Measurements from ENCODE around the gene CIC.

Gene CIC

DNA sequence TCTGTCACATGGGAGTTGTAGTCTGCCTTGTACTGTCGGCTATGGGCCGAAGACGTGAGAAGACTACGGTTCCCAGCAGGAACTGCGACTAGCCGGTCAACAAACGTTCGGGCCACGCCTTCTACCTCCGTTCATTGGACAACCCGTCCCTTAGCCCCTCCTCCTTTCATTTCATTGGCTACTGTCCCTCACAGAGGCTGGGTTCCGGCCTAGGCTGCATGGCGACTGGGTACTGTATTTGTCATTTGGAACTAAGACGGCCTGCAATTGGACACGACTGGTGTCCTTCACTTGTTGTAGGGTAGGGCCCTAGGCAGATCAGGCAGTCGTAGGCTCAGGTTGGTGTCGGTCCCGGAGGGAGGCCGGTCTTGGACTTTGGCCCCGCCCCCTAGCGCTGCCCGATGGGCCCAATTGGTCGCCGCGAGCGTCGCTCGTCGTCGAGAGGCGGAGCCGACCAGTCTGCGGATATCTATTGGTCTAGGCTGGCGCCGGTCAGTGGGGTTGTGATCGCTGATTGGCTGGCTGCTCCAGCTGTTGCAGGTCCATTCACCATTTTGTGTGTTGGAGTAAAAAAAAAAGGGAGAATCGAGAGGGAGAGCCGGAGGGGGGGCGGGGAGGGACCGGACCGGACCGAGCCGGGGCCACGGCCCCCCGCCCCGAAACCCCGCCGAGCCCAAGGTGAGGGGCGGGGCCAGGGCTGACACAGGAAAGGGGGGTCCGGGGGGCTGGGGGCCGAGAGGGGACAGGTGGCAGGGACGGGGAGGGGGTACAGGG lies at the start of gene CIC:
Gene CIC (plus strand): TSS at position 549 of the 774 bp plus-strand sequence. CDS start 2,532 bp downstream, outside the sequence.
- H3K4me1 ChIP-seq (ENCODE audit: control insufficient read depth, low read depth, low read length), result peaks cover 9% of the 10 kb centered on the region
- peak within 1 kb of the TSS; percentile 100 for H3K27ac ChIP-seq (ENCODE audit: low read length)
- H3K4me3 ChIP-seq (ENCODE audit: low read length), result peak within 1 kb of the TSS; percentile 97
- H3K36me3 ChIP-seq (ENCODE audit: control insufficient read depth, low read depth, low read length), result no peaks in the 10 kb centered on the region
- no peaks in the 10 kb centered on the region for H3K27me3 ChIP-seq (ENCODE audit: control insufficient read depth, insufficient read depth, low read length)
- H3K9me3 ChIP-seq (ENCODE audit: control insufficient read depth, low read depth, low read length), result no peaks in the 10 kb centered on the region
- H3K9ac ChIP-seq (ENCODE audit: low read length), result peak within 1 kb of the TSS; percentile 99

DNA sequence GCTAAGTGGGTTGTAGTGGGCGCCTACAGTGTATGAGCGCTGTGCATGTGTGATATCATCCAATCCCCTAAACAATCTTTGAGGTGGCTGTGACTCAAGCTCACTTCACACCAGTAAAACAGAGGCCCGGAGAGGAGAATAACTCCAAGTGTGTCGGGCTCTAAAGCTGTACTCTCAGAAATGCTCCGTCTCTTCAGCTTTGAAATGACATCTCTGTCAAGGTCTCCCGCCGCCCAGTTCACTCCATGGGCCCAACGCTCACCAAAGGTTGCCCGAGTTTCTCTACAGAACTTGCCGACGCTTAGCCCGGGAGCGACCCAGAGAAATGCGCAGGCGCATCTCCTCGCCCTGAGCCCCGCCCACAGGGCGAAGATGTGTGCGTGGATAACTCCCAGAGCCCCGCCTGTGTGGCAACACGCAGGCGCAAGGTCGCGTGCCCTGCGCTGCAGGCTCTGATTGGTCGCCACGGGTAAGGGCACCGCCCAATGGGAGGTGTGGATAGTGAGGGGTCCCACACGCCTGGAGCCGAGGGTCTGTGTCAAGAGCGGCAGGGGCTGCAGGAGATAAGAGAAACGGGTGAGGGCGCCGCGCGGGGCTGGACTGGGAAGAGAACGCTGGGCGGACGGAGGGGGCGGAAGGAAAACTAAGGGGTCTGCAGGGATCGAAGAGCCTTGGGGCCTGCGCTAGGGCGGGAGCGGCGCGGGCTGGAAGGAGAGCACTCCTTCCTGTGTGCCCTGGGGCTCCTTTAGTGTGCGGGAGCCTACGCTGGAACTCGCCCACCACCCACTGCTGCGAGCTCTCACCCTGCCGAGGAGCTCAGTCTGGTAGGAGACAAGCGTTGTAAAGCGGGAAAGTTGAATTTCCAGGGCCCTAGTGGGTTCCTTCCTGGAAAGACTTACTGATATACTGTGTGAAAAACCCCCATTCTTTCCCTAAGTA lies 49.0 kb upstream of the CIC start, which contains the start of gene ZNF526:
Gene ZNF526 (plus strand): TSS at position 501 of the 939 bp plus-strand sequence. CDS start 4,092 bp downstream, outside the sequence.
- H3K9me3 ChIP-seq (ENCODE audit: control insufficient read depth, low read depth, low read length), result no peaks in the 10 kb centered on the region
- H3K27me3 ChIP-seq (ENCODE audit: control insufficient read depth, insufficient read depth, low read length), result no peaks in the 10 kb centered on the region
- peak within 1 kb of the TSS; percentile 88 for H3K9ac ChIP-seq (ENCODE audit: low read length)
- H3K4me3 ChIP-seq (ENCODE audit: low read length), result peak within 1 kb of the TSS; percentile 92
- peak within 1 kb of the TSS; percentile 51 for H3K27ac ChIP-seq (ENCODE audit: low read length)
- peaks cover 8% of the 10 kb centered on the region for H3K4me1 ChIP-seq (ENCODE audit: control insufficient read depth, low read depth, low read length)
- H3K36me3 ChIP-seq (ENCODE audit: control insufficient read depth, low read depth, low read length), result peaks cover 11% of the 10 kb centered on the region

GRCh38 chr19:42220751-42221097 lies 48.3 kb upstream of the CIC start:
- Histone ChIP-seq H3K4me1 (ENCODE audit: control insufficient read depth, low read depth, low read length) (peaks cover 8% of the 10 kb centered on the region), H3K36me3 (ENCODE audit: control insufficient read depth, low read depth, low read length) (peaks cover 13% of the 10 kb centered on the region), H3K4me3 (ENCODE audit: low read length) (peak overlapping the region; percentile 92), H3K9me3 (ENCODE audit: control insufficient read depth, low read depth, low read length) (no peaks in the 10 kb centered on the region), H3K27ac (ENCODE audit: low read length) (peak overlapping the region; percentile 51), H3K9ac (ENCODE audit: low read length) (peak overlapping the region; percentile 88), H3K27me3 (ENCODE audit: control insufficient read depth, insufficient read depth, low read length) (no peaks in the 10 kb centered on the region)

GRCh38 chr19:42224940-42225717 lies 43.9 kb upstream of the CIC start:
- Histone ChIP-seq H3K27me3 (ENCODE audit: control insufficient read depth, insufficient read depth, low read length) (no peaks in the 10 kb centered on the region), H3K9me3 (ENCODE audit: control insufficient read depth, low read depth, low read length) (no peaks in the 10 kb centered on the region), H3K36me3 (ENCODE audit: control insufficient read depth, low read depth, low read length) (peaks cover 35% of the 10 kb centered on the region), H3K9ac (ENCODE audit: low read length) (no peak overlapping the region), H3K4me1 (ENCODE audit: control insufficient read depth, low read depth, low read length) (no peaks in the 10 kb centered on the region), H3K27ac (ENCODE audit: low read length) (no peak overlapping the region), H3K4me3 (ENCODE audit: low read length) (no peak overlapping the region)

DNA sequence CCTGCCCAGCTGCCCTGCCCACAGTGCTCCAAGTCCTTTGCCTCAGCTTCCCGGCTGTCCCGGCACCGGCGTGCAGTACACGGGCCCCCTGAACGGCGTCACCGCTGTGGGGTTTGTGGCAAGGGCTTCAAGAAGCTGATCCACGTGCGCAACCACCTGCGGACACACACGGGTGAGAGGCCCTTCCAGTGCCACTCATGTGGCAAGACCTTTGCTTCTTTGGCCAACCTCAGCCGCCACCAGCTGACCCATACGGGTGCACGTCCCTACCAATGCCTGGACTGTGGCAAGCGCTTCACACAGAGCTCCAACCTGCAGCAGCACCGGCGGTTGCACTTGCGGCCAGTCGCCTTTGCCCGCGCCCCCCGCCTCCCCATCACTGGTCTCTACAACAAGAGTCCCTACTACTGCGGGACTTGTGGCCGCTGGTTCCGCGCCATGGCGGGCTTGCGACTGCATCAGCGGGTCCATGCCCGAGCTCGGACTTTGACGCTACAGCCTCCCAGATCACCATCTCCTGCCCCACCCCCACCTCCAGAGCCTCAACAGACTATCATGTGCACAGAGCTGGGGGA lies 43.2 kb upstream of the CIC start:
- no peaks in the 10 kb centered on the region for H3K4me1 ChIP-seq (ENCODE audit: control insufficient read depth, low read depth, low read length)
- H3K27ac ChIP-seq (ENCODE audit: low read length), result no peak overlapping the region
- no peak overlapping the region for H3K4me3 ChIP-seq (ENCODE audit: low read length)
- no peaks in the 10 kb centered on the region for H3K27me3 ChIP-seq (ENCODE audit: control insufficient read depth, insufficient read depth, low read length)
- no peaks in the 10 kb centered on the region for H3K9me3 ChIP-seq (ENCODE audit: control insufficient read depth, low read depth, low read length)
- H3K9ac ChIP-seq (ENCODE audit: low read length), result no peak overlapping the region
- peaks cover 36% of the 10 kb centered on the region for H3K36me3 ChIP-seq (ENCODE audit: control insufficient read depth, low read depth, low read length)

DNA sequence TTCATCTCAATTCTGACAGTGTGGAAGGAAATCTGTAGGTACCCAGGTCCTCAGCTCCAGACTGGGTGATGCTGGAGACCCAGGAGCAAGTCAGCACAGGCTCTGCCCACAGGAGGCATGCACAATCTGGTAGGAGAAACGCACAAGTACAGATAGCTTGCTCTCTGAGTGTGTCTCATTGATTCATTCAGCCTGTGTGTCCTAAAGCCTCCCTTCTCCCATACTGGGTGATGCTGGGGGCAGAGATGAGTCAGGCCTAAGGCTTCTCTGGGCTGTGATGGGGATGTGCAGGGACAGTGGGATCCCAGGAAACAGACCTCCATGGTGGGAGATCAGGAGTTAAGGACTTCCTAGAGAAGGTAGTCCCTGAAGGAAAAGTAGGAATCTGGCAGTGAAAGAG lies 42.2 kb upstream of the CIC start:
- no peaks in the 10 kb centered on the region for H3K4me1 ChIP-seq (ENCODE audit: control insufficient read depth, low read depth, low read length)
- peaks cover 46% of the 10 kb centered on the region for H3K36me3 ChIP-seq (ENCODE audit: control insufficient read depth, low read depth, low read length)
- no peaks in the 10 kb centered on the region for H3K9me3 ChIP-seq (ENCODE audit: control insufficient read depth, low read depth, low read length)
- H3K4me3 ChIP-seq (ENCODE audit: low read length), result no peak overlapping the region
- H3K27me3 ChIP-seq (ENCODE audit: control insufficient read depth, insufficient read depth, low read length), result no peaks in the 10 kb centered on the region
- H3K27ac ChIP-seq (ENCODE audit: low read length), result no peak overlapping the region
- H3K9ac ChIP-seq (ENCODE audit: low read length), result no peak overlapping the region

GRCh38 chr19:42228641-42229040 lies 40.4 kb upstream of the CIC start:
- H3K4me1 ChIP-seq (ENCODE audit: control insufficient read depth, low read depth, low read length), result no peaks in the 10 kb centered on the region
- no peak overlapping the region for H3K9ac ChIP-seq (ENCODE audit: low read length)
- no peak overlapping the region for H3K4me3 ChIP-seq (ENCODE audit: low read length)
- no peak overlapping the region for H3K27ac ChIP-seq (ENCODE audit: low read length)
- H3K36me3 ChIP-seq (ENCODE audit: control insufficient read depth, low read depth, low read length), result peaks cover 54% of the 10 kb centered on the region
- H3K27me3 ChIP-seq (ENCODE audit: control insufficient read depth, insufficient read depth, low read length), result no peaks in the 10 kb centered on the region
- no peaks in the 10 kb centered on the region for H3K9me3 ChIP-seq (ENCODE audit: control insufficient read depth, low read depth, low read length)

DNA sequence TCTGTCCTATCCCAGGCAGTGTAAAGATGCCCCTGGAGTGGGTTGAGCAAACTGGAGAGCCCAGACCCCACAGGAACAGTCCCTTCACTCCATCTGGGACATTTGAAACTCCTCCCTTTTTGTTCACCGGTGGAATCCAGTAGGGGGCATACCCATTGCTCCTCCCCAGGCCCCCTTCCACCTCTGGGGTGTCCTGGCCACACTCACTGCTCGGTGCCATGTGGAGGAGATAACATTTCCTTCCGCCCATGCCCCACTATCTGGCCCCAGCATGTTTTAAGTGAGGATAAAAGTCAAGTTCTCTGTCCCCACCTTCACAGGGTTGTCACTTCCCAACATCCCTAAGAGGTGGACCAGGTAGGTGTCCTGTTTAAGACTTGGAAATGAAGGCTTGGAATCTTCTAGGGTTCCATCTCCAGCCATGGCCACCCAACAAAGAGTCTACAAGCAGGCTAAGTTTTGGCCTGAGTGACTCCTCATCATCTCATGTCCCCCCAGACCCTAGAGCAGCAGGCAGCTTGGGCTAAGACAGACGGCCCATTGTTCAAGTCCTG lies 39.7 kb upstream of the CIC start:
- Histone ChIP-seq H3K36me3 (ENCODE audit: control insufficient read depth, low read depth, low read length) (peaks cover 57% of the 10 kb centered on the region), H3K4me3 (ENCODE audit: low read length) (no peak overlapping the region), H3K9me3 (ENCODE audit: control insufficient read depth, low read depth, low read length) (no peaks in the 10 kb centered on the region), H3K9ac (ENCODE audit: low read length) (no peak overlapping the region), H3K4me1 (ENCODE audit: control insufficient read depth, low read depth, low read length) (no peaks in the 10 kb centered on the region), H3K27me3 (ENCODE audit: control insufficient read depth, insufficient read depth, low read length) (no peaks in the 10 kb centered on the region), H3K27ac (ENCODE audit: low read length) (no peak overlapping the region)

DNA sequence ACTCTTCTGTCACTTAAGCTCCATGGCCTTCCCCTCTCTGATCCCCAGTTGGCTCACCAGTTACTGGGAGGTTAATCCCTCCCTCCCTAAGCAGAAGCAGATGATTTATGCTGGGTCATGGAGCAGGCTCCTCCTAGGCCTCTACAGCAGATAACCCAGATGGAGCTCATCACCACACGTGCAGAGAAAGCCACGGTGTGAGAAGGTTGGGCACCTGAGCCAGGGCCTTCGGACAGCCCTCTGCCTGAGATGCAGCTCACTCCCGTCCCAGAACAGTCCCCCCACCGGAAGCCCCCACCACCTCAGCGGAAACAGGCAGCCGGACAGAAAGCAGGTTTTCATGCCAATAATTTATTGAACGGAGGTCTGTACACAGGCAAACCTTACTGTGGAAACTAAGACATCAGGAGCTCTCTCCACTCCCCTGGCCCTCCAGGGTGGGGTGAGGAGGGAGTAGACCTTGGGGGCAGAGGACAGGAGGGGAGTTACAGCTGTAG lies 39.1 kb upstream of the CIC start:
- Histone ChIP-seq H3K9me3 (ENCODE audit: control insufficient read depth, low read depth, low read length) (no peaks in the 10 kb centered on the region), H3K4me3 (ENCODE audit: low read length) (no peak overlapping the region), H3K27me3 (ENCODE audit: control insufficient read depth, insufficient read depth, low read length) (no peaks in the 10 kb centered on the region), H3K4me1 (ENCODE audit: control insufficient read depth, low read depth, low read length) (no peaks in the 10 kb centered on the region), H3K36me3 (ENCODE audit: control insufficient read depth, low read depth, low read length) (peaks cover 56% of the 10 kb centered on the region), H3K27ac (ENCODE audit: low read length) (no peak overlapping the region), H3K9ac (ENCODE audit: low read length) (no peak overlapping the region)

DNA sequence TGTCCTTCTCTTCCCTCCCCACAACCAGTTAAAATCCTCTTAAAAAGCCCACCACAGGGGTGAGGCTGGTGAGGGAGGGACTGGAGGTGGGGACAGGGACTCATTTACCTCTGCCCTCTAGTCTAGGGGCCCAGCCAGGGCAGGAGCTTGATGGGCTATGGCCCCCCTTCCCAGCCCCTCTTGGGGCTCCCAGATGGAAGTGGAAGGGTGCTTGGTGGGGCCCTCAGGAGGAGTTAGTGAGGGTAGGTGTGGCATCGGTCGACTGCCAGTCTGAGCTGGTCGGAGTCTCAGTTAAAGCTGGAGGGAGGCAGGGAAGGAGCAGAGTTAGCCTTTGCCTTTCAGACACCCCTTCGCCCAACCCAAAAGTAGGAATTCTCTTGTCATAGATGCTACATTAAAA lies 38.5 kb upstream of the CIC start:
- Histone ChIP-seq H3K4me1 (ENCODE audit: control insufficient read depth, low read depth, low read length) (no peaks in the 10 kb centered on the region), H3K36me3 (ENCODE audit: control insufficient read depth, low read depth, low read length) (peaks cover 58% of the 10 kb centered on the region), H3K27me3 (ENCODE audit: control insufficient read depth, insufficient read depth, low read length) (no peaks in the 10 kb centered on the region), H3K9me3 (ENCODE audit: control insufficient read depth, low read depth, low read length) (no peaks in the 10 kb centered on the region), H3K9ac (ENCODE audit: low read length) (no peak overlapping the region), H3K27ac (ENCODE audit: low read length) (no peak overlapping the region), H3K4me3 (ENCODE audit: low read length) (no peak overlapping the region)
